AG08396 (cell line): ENCODE measurements around the gene NRP2.

Experiments
- DNase-seq: peaks from one replicate; pipeline ENCODE4 v3.0.0; 2012; ENCODE audit warnings: low spot score, mixed read lengths

The NRP2 gene

DNA sequence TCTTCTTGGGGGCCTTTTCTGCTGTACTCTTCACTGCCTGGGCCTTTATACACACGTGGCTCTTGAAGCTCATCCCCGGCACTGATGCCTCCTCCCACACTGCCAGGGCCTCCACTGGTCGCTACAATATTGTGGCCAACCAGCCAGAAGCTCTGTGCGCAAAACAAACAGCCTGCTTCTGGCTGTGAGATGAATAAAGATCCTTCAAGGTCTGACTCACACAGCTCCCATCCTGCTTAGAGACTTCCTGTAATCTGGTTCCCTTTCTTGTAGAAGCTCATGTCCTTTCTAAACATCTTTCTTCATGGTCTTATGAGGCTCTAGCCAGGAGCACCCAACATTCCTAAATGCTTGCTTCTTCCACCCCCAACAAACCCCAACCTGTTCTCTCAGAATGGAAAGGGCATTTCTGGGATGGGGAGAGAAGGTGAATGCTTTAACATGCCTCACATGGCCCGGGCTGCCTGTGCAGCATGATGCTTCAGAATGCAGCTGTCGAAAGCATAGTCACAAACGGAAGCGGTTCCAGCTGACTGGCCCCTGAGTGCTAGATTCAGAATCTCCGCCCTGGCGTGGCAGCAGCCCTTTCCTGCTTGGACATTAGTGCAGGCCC, 24.6 kb downstream of the NRP2 start:
- DNase-seq, result peak; percentile 63

DNA sequence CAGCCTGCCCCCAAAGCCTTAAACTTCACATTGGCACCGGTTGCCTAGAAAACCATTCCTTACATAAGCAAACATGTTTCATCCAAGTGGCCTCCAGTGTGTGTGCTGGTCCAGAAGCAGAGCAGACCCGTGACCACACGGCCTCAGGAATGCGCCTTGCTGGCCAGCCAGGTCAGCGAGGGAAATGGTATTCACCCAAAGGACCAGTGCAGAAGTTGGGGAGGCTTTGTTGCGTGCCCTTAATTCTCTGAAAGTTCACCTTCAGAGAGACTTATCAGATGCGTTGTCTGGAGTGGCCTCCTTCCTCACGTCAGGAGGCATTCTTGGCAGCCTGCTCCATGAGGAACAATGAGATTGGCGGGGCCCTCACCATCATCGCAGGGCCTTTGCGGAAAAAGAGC, 25.9 kb downstream of the NRP2 start:
- peak; percentile 60 for DNase-seq

DNA sequence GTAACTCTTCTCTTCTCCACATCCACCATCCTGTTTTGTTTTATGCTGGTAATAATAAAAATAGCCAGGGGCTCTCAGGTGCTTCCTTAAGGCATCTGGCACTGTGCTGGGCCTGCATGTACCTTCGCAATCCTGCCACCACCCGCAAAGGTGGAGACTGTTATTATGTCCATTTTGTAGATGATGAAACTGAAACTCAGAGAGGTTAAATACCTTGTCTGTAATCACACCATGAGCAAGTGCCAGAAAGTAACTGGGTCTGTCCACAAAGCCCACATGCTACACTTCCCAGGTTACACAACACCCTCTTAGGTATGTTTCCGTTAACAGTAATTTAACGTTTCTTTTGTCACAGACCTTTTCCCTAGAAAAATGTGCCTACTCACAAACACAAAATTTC, 27.0 kb downstream of the NRP2 start:
- no peak for DNase-seq

DNA sequence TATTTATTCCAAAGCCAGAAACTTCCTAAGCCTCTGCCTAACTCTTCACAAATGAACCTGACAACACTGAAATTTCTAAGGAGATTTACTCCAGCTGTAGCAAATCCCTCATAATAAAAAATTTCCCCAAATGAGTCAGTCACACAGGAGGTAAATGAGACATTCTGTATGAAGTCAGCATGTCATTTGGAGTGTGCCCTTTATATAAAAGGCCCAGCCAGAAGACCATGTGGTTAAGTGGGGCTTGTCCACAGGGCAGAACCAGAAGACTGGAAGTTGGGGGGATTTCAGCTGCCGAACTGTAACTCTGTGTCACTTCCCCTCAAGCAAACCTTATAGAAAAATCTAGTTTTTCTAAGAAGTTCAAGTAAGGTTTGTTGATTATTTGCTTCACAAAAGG, 30.2 kb downstream of the NRP2 start:
- DNase-seq, result no peak

DNA sequence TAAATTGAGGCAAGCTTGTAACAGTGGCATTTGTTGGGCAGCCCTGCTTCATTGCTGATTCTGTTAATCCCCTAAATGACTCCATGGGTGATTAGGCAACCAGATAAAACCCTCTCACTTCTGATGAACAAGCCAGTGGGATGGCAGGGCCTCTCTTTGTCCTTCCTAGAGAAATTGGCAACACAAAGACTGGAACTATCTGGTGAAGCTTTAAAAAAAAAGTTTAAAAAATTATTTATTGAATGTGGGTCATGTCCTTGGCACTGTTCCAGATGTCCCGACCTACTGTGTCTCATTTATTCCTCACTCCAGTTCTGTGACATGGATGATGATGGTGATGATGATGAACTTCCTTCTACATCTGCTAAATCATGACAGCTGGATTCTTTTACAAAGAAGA, 30.8 kb downstream of the NRP2 start:
- DNase-seq, result no peak

DNA sequence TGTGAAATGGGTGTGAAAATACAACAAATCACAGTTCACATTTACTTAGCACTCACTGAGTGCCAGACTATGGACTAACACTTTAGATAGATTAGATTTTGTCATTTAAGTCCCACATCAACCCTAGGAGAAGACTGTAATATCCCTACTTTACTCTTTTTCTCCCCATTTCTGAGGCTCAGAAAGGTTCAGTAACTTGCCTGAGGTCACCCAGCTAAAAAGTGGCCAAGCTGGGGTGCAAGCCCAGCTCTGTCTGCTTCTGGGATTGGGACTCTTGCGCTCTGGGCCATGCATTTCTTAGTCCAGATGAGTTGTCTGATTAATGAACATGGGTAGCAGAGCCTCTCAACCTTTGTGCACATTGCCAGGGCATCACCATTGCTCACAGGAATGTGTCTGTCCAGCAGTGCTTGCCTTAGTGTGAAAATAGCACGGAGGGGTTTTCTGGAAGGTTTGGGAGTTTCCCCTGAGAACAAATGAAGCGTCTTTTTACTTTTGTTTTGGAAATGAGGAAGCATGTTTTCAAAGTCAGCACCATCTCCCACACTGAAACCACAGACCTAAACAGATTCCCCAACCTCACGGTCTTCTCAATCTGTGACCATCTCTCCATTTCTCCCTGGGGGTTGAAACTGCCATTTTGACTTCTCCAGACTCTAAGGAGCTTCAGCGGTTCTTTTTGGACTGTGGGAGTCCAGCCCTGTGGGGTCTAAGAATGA, 31.9 kb downstream of the NRP2 start:
- DNase-seq, result no peak

DNA sequence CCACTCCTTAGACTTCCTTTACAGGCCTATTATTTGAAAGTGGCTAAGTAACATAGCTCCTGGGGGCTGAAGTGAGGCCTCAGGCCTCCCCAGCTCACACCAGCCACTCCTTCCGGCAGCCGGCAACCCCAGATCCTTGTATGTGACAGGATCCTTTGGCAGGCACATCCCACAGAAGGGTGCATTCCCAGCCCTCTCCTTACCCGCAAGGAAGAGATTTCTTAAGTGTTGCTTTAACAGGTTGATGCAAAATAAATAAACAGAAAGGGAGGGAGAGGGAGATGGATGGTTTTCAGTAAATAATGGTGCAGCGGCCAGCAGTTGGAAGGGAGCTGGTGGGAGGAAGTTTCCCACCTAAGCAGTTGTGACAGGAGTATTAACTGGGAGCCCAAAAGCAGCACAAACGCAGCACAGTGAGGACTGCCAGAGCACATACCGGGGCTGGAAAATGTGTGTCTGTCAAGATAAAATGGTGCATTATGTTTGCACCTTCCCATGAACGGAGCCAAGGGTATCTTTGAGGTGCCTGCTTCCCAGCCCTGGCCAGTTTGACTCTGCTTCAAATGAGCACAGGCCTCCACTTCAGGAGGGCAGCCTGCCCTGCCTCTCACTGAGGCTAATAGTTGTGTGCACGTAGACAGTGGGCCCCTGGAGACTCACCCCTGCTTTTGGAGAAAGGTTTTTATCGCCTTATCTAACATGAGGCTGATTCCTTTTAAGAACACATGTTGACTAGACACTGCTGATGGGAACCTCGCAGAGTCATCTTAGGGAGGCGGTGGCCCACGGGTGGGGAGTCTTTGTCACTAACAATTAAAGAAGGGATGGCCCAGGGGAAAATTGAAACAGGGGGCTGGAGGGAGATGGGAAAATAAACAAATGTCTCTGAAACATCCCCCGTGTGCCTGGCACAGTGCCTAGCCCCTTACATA, 32.8 kb downstream of the NRP2 start:
- DNase-seq, result no peak

DNA sequence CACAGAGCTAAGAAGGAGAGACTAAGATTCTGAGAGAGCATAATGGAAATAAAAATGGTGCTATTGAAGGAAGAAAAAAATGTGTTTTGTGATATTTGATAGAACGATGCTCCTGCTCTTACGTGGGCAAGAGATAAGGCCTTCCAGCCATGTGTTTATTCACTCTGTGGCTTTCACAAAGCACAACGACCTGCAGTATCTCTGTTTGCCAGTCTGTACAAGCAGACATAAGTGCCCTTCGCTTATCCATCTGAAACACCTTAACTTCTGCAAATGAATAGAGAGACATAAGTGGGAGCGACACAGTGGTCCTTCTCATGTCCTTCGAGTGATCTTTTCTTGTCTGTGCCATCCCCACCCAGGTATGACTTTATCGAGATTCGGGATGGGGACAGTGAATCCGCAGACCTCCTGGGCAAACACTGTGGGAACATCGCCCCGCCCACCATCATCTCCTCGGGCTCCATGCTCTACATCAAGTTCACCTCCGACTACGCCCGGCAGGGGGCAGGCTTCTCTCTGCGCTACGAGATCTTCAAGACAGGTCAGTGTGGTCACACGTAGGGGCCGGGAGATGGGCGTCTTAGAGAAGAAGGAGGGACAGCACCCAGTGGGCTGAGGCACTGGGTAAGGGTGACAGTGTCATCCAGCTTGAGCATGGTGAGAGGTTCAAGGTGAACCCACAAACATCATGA, 33.7 kb downstream of the NRP2 start:
- DNase-seq, result no peak

DNA sequence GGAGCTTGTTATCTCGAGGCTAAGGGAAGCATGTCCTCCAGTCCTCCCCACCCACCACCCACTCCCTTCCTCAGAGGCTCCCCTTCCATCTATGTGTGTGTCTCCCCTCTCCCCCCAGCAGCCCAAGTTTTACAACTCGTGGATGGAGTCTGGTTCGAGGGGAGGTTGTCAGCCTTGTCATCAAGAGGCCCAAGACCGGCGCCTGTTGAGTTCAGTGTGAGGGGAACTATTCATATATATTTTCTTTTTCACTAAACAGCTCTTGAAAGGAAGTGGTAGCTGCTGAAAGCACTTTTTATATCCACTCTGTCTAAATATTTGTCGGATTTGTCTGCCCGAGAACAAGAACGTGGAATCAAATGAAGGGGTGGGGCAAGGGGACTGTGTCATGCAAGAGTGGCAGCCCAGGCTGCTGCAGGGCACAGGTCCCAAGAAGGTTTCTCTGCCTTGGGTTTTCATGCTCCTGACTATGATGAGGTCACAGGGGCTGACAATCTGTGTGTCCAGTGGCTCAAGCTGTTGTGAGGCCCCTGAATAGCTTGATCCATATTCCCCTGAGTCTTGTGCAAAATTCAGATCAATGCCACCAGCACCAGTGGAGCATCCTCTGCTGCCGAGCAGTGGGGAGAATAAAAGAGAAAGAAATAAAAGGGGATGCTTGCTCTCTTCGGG, 35.0 kb downstream of the NRP2 start:
- DNase-seq, result no peak

DNA sequence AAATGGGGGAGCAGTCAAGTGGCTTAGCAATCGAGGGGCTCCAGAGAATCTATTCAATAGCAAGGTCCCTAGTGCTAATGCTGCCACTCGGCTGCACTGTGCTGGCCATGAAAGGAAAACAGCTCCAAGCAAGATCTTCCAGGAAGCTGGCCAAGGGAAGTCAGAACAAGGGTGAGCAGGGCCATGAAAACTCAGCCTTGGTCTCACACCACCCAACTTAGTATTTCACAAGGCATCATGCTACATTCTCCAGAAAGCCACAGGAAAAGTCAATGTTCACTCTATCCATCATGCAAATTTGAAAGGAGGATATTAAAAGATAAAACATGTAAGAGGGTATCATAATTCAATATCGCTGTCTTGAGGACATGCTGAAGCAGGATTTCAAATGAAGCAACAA, 35.7 kb downstream of the NRP2 start:
- DNase-seq, result no peak

DNA sequence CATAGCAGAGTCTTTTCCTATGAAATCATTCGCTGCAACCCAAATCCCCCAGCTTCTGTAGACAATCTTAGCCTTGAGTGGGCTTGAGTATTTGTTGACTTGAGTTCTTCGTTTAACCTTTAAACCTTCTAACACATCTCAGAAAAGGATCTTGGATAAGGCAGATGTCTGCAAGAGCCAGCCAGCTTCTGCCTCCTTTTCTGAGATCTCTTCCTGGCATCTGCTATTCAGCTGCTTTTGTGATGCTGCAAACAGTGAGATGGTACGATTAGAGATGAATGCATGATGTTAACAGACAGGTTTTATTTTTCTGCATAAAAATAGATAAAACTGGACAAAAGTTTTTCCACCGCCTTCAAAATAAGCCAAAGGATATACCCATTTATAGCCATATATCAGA, 37.5 kb downstream of the NRP2 start:
- no peak for DNase-seq

DNA sequence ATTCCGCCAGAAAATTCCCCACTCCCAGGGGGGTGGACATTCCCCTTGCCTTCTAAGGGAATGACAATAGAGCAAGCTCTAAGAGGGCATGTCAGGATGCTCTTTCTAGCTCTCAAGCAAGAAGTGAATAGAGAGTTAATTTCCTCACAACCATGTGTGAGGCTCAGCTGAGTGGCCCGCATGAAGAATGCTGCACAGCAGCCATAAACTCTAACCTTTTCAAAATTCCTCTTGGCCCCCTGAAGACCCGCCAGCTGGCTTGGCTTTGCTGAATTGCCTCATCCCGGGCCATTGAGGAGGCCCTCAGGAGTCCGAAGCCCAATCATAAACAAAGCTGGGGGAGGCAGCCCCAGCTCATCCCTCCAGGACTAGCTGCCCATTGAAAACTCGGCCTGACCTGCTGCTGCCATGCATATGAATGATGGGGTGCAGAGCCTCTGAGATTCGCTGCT, 38.2 kb downstream of the NRP2 start:
- DNase-seq, result no peak

DNA sequence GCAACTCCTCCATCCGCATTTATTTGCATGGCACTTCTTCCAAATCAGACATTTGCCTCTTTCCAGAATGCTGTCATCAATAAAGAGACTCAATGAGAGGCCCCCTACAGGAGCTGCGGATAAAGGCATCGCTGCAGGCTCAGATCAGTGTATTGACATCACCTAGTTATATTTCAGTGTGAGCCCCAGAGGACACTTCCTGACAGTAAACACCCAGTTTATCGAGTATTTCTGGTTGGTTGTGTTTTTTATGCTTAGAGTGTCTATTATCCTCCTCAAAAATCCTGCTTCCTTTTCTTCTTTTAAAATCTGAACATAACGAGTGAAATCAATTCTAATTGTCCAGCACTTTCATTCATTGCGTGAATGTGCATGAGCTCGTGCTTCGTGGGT, 38.8 kb downstream of the NRP2 start:
- no peak for DNase-seq

DNA sequence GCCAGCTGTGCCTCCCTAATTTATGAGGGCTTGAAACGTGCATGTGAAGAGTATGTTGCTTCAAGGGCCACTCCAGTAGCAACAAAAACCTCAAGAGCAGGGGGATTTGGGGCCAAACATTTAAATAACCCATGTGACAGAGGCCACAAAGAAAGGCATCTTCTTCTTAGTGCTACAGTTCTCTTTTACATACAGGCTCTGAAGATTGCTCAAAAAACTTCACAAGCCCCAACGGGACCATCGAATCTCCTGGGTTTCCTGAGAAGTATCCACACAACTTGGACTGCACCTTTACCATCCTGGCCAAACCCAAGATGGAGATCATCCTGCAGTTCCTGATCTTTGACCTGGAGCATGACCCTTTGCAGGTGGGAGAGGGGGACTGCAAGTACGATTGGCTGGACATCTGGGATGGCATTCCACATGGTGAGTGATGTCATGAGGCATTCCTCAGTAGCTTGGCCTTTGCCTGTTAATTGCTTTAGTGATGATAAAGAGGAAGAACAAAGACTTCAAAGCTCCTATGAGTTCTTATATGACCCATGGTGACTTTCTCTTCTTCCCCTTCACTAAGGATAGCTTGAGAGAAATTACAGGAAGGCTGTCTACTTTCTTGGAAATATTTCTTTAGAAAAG, 40.1 kb downstream of the NRP2 start:
- no peak for DNase-seq

DNA sequence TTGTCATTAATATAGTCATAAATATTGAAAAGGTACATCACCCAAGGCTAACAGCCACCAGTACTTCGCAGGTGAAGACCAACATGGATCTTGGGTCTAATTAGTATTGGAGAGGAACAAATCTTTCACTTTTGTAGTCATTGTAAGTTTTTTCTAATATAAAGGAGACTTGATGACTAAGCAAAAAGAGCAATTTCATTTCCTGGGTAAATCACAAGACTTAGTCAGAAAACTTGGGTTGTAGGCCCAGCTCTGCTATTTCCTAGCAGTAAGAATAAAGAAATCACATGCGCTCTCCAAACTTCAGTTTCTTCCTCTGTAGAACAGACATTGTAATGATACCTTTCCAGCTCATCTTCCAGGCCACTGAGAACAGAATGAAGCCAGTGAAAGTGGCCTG, 40.9 kb downstream of the NRP2 start:
- no peak for DNase-seq

DNA sequence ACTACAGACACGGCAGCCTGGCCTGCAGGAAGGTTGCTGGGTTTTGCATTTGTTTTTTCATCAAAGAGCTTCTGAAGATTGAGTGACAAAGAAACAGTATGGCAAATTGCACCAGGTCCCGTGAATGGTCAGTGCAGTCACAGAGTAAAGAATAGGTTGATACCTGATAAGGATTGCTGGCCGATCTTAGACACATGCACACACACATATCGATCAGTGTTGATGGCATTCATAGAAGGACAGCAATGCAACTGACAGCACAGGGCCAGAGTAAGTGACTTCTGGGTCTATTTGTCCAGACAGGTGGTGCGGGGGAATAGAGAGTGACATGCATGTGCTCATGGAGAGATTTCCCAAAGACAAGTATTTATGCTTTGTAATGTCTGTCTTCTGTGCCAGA, 42.8 kb downstream of the NRP2 start:
- DNase-seq, result no peak

DNA sequence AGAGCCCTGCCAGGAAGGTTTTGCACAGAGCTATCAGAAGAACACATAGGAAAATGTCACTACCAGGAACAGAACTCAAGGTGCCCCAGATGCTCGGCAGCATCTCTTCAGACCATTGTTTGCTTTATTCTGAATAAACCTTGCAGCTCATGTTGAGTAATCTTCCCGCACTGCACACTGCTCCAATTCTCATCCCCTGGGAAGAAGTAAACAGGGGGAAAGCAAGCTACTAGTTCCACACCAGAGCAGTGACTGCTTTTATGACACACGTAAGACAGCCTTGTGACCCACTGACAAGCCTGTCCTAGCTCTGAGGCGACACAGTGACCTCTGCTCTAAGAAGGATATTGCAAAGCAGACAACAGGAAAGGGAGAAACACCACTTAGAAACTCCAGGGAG, 44.2 kb downstream of the NRP2 start:
- DNase-seq, result no peak

DNA sequence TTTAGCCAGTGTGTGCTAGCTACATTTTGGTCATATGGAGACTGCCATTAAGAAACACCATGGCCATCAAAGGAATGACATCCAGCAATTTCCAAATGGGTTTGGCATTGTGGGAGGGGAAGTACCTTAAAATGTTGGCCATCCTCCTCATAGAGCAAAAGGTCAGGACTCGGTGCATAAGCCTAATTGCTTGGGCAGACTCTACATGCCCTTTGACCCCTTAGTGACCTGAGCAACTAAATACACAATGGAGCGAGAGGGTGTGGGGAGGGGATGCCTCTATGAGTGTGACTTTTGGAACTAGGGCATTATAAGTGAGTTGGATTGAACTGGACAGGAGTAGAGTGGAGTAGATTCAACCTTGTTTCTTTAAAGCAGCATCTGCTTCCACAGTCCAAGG, 44.9 kb downstream of the NRP2 start:
- DNase-seq, result no peak

DNA sequence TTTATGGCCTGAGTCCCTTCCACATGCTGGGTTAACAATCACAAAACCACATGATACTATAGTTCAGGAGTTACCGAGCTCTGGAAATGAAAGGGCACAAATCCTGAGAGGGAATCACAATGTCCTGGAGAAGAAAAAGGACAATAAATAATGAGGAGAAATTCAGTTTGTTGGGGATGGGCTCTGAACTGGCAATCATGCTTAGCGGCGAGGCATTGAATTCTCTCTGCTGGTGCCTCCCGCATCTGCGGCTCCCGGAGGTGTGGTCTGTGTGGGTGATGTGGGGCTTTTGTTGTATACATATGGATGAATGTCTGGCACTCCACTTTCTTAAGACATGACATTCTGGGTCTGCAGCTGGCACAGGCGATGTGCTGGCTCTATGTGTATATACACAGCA, 46.1 kb downstream of the NRP2 start:
- DNase-seq, result no peak

DNA sequence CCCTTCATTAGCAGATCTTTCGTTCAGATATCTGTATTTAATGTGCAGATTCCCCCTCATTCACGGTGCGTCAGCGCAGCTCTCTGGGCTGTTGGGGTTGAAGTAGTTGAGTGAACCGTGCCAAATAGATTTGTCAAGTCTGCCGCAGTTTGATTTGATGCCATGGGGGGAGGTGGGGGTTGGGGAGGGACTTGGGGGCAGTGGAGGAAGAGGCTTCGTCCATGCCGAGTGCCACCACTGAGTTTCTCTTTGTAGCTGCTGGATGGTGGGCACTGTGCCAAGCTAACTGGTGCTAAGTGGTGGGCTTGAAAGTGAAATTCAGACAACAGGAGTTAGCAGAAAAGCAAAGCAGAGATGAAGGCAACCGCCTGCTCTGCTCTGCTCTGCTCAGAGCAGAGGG, 47.9 kb downstream of the NRP2 start:
- no peak for DNase-seq
